Left renal pelvis (tissue), 4 donors: ENCODE measurements around the gene BAZ1B. TPM values are rescaled to one million over a fixed set of nuclear protein-coding genes. Genes with fewer than 3 reads are reported as not detected.
A peak's percentile ranks its signal among the peaks of the same experiment; 100 is the strongest.
"Not testable (repeated sequence)": the region's sequence is repeated elsewhere in the genome, so short reads cannot be mapped to it uniquely, and the experiment has no call there.

Experiments used
- DNase-seq, 4 donors: peaks; one replicate each; pipeline ENCODE4 v3.0.0-alpha.2; 2013; ENCODE audit warnings: low read depth in 4 of 4, low spot score in 3 of 4
- polyA plus RNA-seq, 4 donors: library from polyadenylated mRNA; unstranded; fragments of 120-200 nt; gene quantifications; one replicate each; pipeline ENCODE4 v1.2.1, GENCODE V29; 2013; ENCODE audit not compliant: insufficient read length in 4 of 4

BAZ1B gene, protein sequence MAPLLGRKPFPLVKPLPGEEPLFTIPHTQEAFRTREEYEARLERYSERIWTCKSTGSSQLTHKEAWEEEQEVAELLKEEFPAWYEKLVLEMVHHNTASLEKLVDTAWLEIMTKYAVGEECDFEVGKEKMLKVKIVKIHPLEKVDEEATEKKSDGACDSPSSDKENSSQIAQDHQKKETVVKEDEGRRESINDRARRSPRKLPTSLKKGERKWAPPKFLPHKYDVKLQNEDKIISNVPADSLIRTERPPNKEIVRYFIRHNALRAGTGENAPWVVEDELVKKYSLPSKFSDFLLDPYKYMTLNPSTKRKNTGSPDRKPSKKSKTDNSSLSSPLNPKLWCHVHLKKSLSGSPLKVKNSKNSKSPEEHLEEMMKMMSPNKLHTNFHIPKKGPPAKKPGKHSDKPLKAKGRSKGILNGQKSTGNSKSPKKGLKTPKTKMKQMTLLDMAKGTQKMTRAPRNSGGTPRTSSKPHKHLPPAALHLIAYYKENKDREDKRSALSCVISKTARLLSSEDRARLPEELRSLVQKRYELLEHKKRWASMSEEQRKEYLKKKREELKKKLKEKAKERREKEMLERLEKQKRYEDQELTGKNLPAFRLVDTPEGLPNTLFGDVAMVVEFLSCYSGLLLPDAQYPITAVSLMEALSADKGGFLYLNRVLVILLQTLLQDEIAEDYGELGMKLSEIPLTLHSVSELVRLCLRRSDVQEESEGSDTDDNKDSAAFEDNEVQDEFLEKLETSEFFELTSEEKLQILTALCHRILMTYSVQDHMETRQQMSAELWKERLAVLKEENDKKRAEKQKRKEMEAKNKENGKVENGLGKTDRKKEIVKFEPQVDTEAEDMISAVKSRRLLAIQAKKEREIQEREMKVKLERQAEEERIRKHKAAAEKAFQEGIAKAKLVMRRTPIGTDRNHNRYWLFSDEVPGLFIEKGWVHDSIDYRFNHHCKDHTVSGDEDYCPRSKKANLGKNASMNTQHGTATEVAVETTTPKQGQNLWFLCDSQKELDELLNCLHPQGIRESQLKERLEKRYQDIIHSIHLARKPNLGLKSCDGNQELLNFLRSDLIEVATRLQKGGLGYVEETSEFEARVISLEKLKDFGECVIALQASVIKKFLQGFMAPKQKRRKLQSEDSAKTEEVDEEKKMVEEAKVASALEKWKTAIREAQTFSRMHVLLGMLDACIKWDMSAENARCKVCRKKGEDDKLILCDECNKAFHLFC (N-terminal part only)
- 10 to 100 TPM; 66.7 to 80.1 (median 72.3) TPM for polyA plus RNA-seq

- peak; percentile 94 to 95 (median 94) for DNase-seq
Observed at GRCh38 chr7:73522105-73522872, at the start of gene BAZ1B. Gene BAZ1B (minus strand): TSS chr7:73522293. CDS start chr7:73521933, 360 bp downstream.

DNA sequence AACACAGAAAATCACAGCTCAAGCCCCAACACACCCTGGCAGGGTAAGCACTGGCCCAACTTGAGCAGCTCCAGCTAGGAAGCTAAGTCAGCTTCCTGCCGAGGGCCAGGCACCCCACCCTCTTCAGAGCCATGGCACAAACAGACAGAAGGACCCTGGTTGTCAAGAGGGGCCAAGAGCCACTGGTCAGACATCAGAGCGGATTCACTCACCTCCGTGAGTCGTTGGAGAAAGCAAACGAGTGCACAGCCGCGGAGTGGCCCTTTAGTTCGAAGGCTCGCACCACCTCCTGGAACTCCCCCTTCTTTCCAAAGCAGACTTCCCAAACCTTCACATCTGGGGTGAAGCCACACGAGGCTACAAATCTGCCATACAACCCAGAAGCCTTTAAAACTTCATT lies 48.9 kb upstream of the BAZ1B start:
- DNase-seq, result no peak

DNA sequence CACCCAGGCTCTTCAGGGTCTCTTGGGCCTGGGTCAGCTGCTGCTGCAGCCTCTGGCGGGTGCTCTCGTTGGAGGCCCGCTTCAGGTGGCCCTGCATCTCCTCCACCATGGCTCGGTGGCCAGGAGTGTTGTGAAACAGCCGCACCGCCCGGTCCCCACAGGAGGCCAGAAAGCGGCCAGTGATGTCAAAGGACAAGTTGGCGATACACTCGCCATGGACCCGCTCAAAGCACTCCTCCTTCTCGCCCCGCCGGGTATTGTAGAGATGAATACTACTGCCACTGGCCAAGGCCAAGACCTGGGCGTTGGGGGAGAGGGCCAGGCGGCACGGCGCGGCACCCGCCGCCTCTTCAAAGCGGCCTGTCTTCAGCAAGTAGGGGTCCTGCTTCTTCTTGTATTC lies 48.4 kb upstream of the BAZ1B start:
- no peak for DNase-seq

DNA sequence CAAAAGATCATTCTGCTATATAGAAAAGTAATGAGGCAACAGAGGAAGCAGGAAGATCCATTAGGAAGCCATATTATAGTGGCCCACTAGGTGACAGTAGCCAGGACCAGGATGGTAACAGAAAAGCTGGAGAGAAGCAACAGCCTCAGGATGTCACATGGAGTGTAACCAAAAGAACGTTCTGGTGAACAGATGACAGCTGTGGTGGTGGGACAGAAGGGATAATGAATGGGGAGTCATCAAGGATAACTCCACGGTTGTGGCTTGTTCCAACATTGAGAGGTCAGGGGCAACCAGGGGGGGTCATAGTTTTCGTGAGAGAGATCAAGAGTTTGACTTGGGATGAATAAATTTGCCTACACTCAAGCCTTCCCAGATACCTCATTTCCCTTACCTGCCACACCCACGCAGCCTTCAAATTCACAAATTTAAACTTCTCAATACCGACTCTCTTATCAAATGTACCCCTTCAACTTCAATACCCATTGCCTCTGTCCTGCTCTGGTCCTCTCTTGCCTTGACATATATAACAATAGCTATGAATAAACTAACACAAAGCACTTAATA lies 47.0 kb upstream of the BAZ1B start:
- no peak for DNase-seq

GRCh38 chr7:73567846-73568685 lies 46.0 kb upstream of the BAZ1B start:
- no peak for DNase-seq

DNA sequence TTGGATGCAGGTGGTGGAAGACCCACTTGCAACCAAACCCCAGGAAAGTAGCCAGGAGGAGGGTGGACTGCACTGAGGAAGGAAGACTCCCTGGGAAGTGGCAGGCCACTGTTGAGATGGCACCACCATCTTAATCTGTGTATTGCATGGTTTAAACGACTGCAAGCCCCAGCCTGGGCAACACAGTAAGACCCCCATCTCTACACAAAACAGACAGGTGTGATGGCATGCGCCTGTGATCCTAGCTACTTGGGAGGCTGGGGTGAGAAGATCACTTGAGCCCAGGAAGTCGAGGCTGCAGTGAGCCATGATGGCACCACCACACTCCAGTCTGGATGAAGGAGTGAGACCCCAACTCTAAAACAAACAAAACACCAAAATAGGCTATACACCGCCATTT lies 45.0 kb upstream of the BAZ1B start:
- no peak for DNase-seq

GRCh38 chr7:73566431-73566830 lies 44.3 kb upstream of the BAZ1B start:
- DNase-seq, result not testable (repeated sequence)

GRCh38 chr7:73565675-73566340 lies 43.7 kb upstream of the BAZ1B start:
- DNase-seq, result no peak

GRCh38 chr7:73560109-73560835 lies 38.2 kb upstream of the BAZ1B start:
- no peak for DNase-seq

- DNase-seq, result peak in 2 of 4 donors; percentile 44 to 48
Observed at GRCh38 chr7:73557397-73558257, 35.5 kb upstream of the BAZ1B start, which contains the start of gene BCL7B. Gene BCL7B (minus strand): TSS chr7:73557690. CDS start chr7:73557578, 112 bp downstream.

DNA sequence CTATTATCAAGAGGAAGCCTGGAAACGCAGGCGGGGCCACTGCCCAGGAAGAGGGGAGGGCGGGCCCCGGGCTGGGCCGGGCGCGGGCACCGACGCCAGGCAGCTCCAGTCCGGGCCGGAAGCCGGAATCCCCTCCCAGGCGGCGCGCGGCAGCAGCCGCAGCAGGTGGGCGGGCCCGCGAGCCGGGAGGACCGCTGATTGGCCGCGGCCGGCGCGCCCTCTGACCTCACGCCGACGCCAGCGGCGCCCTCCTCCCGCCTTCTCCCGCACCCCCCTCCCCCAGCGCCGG lies 35.0 kb upstream of the BAZ1B start:
- peak; percentile 70 to 81 (median 80) for DNase-seq

- DNase-seq, result no peak
Observed at GRCh38 chr7:73556208-73557107, 34.4 kb upstream of the BAZ1B start.

GRCh38 chr7:73555411-73555982 lies 33.4 kb upstream of the BAZ1B start:
- no peak for DNase-seq

DNA sequence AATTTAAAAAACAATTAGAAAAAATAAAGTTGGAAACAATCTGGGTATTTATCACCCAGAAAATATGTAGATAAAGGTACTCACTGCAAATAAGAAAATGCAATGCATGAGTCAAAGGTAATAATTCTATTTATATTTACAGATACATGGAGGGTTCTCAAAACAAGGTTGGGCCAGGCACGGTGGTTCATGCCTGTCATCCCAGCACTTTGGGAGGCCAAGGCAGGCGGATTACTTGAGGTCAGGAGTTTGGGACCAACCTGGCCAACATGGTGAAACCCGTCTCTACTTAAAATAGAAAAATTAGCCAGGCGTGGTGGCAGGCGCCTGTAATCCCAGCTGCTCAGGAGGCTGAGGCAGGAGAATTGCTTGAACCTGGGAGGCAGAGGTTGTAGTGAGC lies 28.0 kb upstream of the BAZ1B start:
- DNase-seq, result not testable (repeated sequence)

- no peak for DNase-seq
Observed at GRCh38 chr7:73549176-73549575, 27.1 kb upstream of the BAZ1B start.
